SK-N-MC (cell line): ENCODE measurements around the gene STX8.

ENCODE experiments used
- EZH2 ChIP-seq: fragments of 200-600 bp; sonication (generic); IDR thresholded peaks from one replicate; pipeline ENCODE4 v1.6.1; 2017; ENCODE audit warnings: antibody characterized with exemption
- POLR2AphosphoS5 ChIP-seq: IDR thresholded peaks from 2 replicates; pipeline ENCODE4 v1.6.1; 2012; ENCODE audit warnings: mild to moderate bottlenecking, low read depth, low read length, borderline replicate concordance

DNA sequence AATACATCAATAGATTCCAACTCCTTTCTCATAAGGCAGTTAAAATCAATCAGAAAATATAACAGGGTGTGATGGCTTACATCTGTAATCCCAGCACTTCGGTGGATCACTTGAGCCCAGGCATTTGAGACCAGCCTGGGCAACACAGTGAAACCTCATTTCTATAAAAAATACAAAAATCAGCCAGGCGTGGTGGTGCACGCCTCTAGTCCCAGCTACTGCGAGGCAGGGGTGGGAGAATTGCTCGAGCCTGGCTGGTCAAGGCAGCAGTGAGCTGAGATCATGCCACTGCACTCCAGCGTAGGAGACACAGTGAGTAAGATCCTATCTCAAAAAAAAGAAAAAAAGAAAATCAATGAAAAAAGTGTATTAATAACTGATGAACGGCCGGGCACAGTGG, 295.7 kb downstream of the STX8 start:
- TF ChIP-seq POLR2AphosphoS5 (no peak), EZH2 (no peak)
